Stimulated activated CD8-positive, alpha-beta memory T cell treated with anti-CD3 and anti-CD28 coated beads, Interleukin-2, amount 100 ng/mL, for 1 hour (primary cell): ENCODE results near the gene DLGAP1.

Experiments
- DNase-seq, 2 donors: peaks; one replicate each; pipeline ENCODE4 v3.0.0-alpha.2; 2020; ENCODE audit warnings: low read depth in 2 of 2

DLGAP1 gene

DNA sequence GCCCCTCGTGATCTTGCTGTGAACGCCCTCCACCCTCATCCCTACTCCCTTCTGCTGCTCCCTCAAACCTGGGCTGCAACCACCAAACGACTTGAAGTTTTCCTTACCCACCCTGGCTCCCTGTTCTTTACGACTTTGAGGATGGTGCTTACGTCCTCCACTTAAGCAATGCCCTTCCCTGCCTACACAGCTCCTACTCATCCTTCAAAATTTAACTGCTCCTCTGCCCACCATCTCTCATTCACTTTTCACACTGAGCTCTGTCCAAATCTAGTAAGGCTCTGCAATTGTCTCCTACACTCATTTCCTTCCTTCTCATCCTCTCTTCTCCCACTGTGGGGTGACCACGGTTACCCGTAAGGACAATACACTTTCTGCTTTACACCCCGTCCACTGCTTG, 554.1 kb downstream of the DLGAP1 start:
- DNase-seq = no peak

DNA sequence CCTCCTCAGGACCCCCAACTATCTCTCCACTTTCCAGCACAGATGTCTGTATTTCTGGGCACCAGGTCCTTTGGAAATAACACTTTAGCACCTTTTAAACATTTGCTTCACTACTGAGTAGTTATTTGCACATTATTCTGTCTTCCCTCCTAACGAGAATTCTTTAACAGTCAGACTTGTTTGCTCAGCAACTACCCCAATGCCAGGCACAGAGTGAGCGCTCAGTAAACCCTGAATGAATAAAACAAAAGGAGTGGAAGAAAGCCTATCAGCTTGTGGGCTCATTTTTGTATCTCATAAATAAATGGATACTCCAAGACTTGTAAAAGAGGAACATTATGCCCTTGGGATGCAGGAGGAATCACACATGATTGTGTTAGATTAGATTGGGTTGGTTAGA, 554.8 kb downstream of the DLGAP1 start:
- DNase-seq = no peak

GRCh38 chr18:3898861-3899613, 556.1 kb downstream of the DLGAP1 start:
- DNase-seq = no peak

- DNase-seq = no peak
Observed at GRCh38 chr18:3892152-3892551, 563.0 kb downstream of the DLGAP1 start.

GRCh38 chr18:3891245-3891644, 563.9 kb downstream of the DLGAP1 start:
- DNase-seq = no peak

- no peak for DNase-seq
Observed at GRCh38 chr18:3889803-3890202, 565.3 kb downstream of the DLGAP1 start.

GRCh38 chr18:3889121-3889520, 566.0 kb downstream of the DLGAP1 start:
- no peak for DNase-seq

GRCh38 chr18:3886575-3887322, 568.4 kb downstream of the DLGAP1 start:
- no peak for DNase-seq

- DNase-seq = no peak
Observed at GRCh38 chr18:3885209-3885792, 569.8 kb downstream of the DLGAP1 start.

GRCh38 chr18:3879836-3880120, 575.3 kb downstream of the DLGAP1 start:
- DNase-seq = no peak

DNA sequence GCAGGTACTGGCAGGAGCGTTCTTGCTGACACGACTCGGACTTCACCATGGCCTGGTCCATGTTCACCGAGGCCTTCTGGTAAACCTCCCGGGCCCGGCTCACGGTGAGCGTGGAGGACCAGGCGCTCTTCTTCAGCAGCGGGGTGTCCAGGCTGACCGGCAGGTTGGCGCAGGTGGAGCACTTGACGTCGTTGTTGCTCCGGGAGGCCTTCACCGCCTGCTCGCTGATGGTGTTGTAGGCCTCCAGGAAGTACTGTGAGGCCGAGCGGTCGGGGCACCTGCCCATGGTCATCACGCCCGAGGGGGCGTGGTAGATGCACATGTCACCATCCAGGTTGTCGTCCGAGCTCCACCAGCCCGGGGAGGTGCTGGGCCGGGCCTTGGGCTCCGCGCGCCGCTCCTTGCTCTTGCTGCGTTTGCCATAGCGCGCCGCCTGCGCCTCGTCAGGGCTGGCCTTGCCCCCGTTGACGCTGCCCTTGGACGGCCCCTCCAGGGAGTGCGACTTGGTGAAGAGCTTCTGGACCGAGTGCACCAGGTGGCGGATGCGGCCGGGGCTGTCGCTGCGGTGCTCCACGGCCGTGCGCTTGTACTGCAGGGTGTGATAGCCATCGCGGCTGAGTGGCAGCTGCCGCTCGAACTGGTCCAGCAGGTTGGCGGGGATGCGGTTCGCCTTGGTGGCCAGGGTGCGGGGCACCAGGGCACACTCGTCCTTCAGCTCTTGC, 575.8 kb downstream of the DLGAP1 start:
- no peak for DNase-seq

GRCh38 chr18:3878401-3878800, 576.7 kb downstream of the DLGAP1 start:
- DNase-seq = no peak

DNA sequence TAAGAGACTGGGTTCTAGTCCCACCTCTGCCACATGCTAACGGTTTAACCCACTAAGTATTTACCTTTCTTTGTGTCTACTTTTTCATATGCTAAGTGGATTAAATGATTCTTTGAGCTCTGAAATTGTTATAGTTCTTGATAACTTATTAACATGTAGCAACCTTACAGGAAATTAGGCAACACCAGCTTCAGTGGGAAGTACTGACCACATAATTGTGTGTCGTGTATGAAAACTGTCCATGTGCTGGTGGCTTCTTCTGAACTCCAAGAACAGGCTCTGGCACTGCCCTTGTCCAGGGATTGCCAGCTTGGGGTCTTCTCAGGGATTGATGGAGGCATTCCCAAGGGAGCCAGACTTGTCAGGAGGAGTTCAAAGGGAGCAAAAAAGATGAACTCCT, 577.4 kb downstream of the DLGAP1 start:
- DNase-seq = no peak

GRCh38 chr18:3875961-3876360, 579.1 kb downstream of the DLGAP1 start:
- no peak for DNase-seq

DNA sequence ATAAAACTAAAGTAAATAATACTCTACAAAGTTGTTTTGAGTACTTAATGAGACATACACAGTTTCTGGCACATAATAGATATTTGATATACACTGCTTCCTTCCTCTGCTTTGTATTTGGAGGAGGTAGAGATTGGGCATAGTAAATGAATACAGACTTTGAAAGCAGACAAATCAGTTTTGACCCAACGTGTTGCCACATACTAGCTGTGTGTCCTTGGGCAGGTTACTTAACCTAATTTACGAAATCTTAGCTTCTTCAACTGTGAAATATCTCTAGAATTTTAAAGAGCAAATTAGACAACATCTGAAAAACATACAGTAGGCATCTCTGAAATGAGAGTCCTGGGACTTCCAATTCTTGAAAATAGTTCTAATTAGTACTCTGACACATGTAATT, 579.7 kb downstream of the DLGAP1 start:
- no peak for DNase-seq

GRCh38 chr18:3874581-3874980, 580.5 kb downstream of the DLGAP1 start:
- no peak for DNase-seq

DNA sequence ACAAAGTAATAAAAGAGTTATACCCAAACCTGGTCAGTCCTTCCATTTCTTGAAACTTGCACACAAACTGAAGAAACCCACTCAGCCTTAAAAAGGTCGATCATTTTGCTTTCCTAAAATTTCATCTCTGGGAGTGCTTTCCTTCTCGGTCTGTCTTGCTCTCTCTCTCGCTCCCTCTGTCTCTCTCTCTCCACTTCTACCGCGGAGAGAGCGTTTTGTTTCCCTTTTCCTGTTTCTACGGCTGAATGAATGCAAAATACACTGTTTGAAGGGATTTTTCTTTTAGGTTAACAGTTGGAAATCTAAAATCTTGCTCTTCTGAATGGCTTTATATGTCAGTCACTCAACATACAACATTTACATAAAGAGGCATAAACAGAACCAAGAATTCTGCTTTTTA, 581.0 kb downstream of the DLGAP1 start:
- no peak for DNase-seq

GRCh38 chr18:3873698-3874097, 581.4 kb downstream of the DLGAP1 start:
- no peak for DNase-seq

- no peak for DNase-seq
Observed at GRCh38 chr18:3873211-3873610, 581.9 kb downstream of the DLGAP1 start.

GRCh38 chr18:3872641-3873040, 582.5 kb downstream of the DLGAP1 start:
- DNase-seq = no peak

GRCh38 chr18:3871687-3872086, 583.4 kb downstream of the DLGAP1 start:
- no peak for DNase-seq

DNA sequence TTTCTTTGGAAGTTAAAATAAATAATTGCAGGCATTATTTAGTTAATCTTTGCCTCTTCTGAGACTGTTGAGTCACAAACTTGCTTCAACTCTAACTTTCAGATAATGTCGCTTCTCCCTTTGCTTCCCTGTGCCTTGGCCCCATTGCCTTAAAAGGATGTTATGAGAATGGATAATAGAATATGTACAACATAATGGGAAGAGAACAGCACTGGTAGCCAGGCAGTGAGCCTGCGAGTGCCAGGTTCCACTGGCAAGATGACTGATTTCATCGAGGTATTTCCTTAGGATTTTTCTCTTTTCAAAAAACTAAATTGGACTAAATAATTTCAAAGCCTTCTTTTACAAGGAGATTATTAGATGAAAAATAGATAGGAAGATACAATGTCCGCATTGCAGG, 584.2 kb downstream of the DLGAP1 start:
- no peak for DNase-seq

DNA sequence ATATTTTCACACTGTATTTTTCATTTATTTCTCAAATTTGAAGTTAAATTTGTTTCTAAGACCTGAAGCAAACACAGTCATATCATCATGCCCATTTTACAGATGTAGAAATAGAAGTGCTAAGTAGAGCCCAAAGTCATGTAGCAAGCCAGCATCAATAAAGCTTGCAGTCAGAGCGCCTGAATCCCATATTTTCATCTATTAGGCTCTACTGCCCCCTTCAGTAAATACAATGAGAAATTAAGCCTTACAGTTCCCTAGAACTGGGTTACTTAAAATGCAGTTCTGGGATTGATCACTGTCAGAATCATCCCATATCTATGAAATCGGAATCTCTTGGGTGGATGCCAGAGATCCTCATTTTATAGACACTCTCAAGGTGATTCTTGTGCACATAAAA, 585.3 kb downstream of the DLGAP1 start:
- no peak for DNase-seq
